DOHH2 (cell line): ENCODE data around the gene CSRNP3.

ENCODE experiments used
- H3F3A ChIP-seq: fragments of 200-600 bp; sonication (generic), shearing (Covaris generic); 2 replicates; pipeline ENCODE4 v1.6.0; 2016; ENCODE audit warnings: antibody characterized with exemption, mild to moderate bottlenecking; ENCODE audit not compliant: control insufficient read depth, insufficient read depth
- H3K27ac ChIP-seq: fragments of 200-600 bp; sonication (generic); 2 replicates; pipeline ENCODE4 v1.5.1; 2014; ENCODE audit warnings: low read depth, mild to moderate bottlenecking, low read length, moderate library complexity
- H3K27me3 ChIP-seq: fragments of 200-600 bp; sonication (generic); 2 replicates; pipeline ENCODE4 v1.6.1; 2014; ENCODE audit warnings: mild to moderate bottlenecking, low read length, mixed read lengths; ENCODE audit not compliant: control insufficient read depth
- H3K36me3 ChIP-seq: fragments of 200-600 bp; sonication (generic); 2 replicates; pipeline ENCODE4 v1.6.1; 2014; ENCODE audit warnings: mild to moderate bottlenecking, low read length, moderate library complexity, mixed read lengths; ENCODE audit not compliant: control insufficient read depth
- H3K4me1 ChIP-seq: fragments of 200-600 bp; sonication (generic); 2 replicates; pipeline ENCODE4 v1.6.1; 2014; ENCODE audit warnings: mild to moderate bottlenecking, low read length, mixed read lengths; ENCODE audit not compliant: control insufficient read depth
- H3K4me2 ChIP-seq: fragments of 200-600 bp; sonication (generic); 2 replicates; pipeline ENCODE4 v1.6.0; 2014; ENCODE audit warnings: mild to moderate bottlenecking, low read length, moderate library complexity
- H3K4me3 ChIP-seq: fragments of 200-600 bp; sonication (generic); 2 replicates; pipeline ENCODE4 v1.5.1; 2014; ENCODE audit warnings: mild to moderate bottlenecking, low read length, mixed read lengths
- H3K79me2 ChIP-seq: fragments of 200-600 bp; sonication (generic); 2 replicates; pipeline ENCODE4 v1.6.1; 2014; ENCODE audit warnings: mild to moderate bottlenecking, low read length, mixed read lengths; ENCODE audit not compliant: control insufficient read depth
- H3K9me2 ChIP-seq: fragments of 200-600 bp; sonication (generic); replicated peaks from 2 replicates; pipeline ENCODE4 v1.6.1; 2014; ENCODE audit warnings: mild to moderate bottlenecking, low read length, mixed read lengths; ENCODE audit not compliant: control insufficient read depth
- H3K9me3 ChIP-seq: fragments of 200-600 bp; sonication (generic); 2 replicates; pipeline ENCODE4 v1.6.1; 2014; ENCODE audit warnings: antibody characterized with exemption, low read length, mixed read lengths; ENCODE audit not compliant: control insufficient read depth, insufficient read depth
- H4K20me1 ChIP-seq: fragments of 200-600 bp; sonication (generic); 2 replicates; pipeline ENCODE4 v1.6.0; 2014; ENCODE audit warnings: low read depth, mild to moderate bottlenecking, antibody characterized with exemption, low read length, moderate library complexity; ENCODE audit not compliant: control insufficient read depth, insufficient read depth
- CTCF ChIP-seq: fragments of 200-600 bp; sonication (generic); IDR thresholded peaks from one replicate; pipeline ENCODE4 v1.5.1; 2014; ENCODE audit warnings: antibody characterized with exemption, mild to moderate bottlenecking, low read depth, low read length; ENCODE audit not compliant: poor library complexity, severe bottlenecking
- EZH2phosphoT487 ChIP-seq: fragments of 200-600 bp; sonication (generic); IDR thresholded peaks from 2 replicates; pipeline ENCODE4 v1.6.1; 2017; ENCODE audit warnings: borderline replicate concordance, mild to moderate bottlenecking, antibody characterized with exemption, low read length, moderate library complexity, mixed read lengths

CSRNP3 gene

GRCh38 chr2:165539985-165540384, 70.5 kb downstream of the CSRNP3 start:
- Histone ChIP-seq H3K4me3 (no peak overlapping the region), H3F3A (no peaks in the 10 kb centered on the region), H3K9me2 (no peaks in the 10 kb centered on the region), H3K27ac (no peak overlapping the region), H3K9me3 (no peaks in the 10 kb centered on the region), H3K27me3 (no peaks in the 10 kb centered on the region), H3K36me3 (no peaks in the 10 kb centered on the region), H4K20me1 (no peaks in the 10 kb centered on the region), H3K4me2 (no peak overlapping the region), H3K4me1 (peaks cover 13% of the 10 kb centered on the region), H3K79me2 (no peaks in the 10 kb centered on the region)
- no peak for TF ChIP-seq EZH2phosphoT487
- TF ChIP-seq CTCF, result no peak

- H3K4me3 ChIP-seq, result no peak overlapping the region
- no peak overlapping the region for H3K27ac ChIP-seq
- no peaks in the 10 kb centered on the region for H3K9me3 ChIP-seq
- TF ChIP-seq EZH2phosphoT487 (no peak), CTCF (no peak)
- no peaks in the 10 kb centered on the region for H3K27me3 ChIP-seq
- H3K9me2 ChIP-seq, result no peaks in the 10 kb centered on the region
- H4K20me1 ChIP-seq, result no peaks in the 10 kb centered on the region
- H3F3A ChIP-seq, result no peaks in the 10 kb centered on the region
- H3K4me1 ChIP-seq, result no peaks in the 10 kb centered on the region
- no peaks in the 10 kb centered on the region for H3K79me2 ChIP-seq
- H3K36me3 ChIP-seq, result no peaks in the 10 kb centered on the region
- H3K4me2 ChIP-seq, result no peak overlapping the region
Observed at GRCh38 chr2:165544897-165545296, 75.4 kb downstream of the CSRNP3 start.

GRCh38 chr2:165547900-165548299, 78.4 kb downstream of the CSRNP3 start:
- Histone ChIP-seq H3K36me3 (no peaks in the 10 kb centered on the region), H3K4me2 (no peak overlapping the region), H3K9me2 (no peaks in the 10 kb centered on the region), H3K4me1 (no peaks in the 10 kb centered on the region), H3K27ac (no peak overlapping the region), H3F3A (no peaks in the 10 kb centered on the region), H3K27me3 (no peaks in the 10 kb centered on the region), H3K9me3 (no peaks in the 10 kb centered on the region), H3K4me3 (no peak overlapping the region), H3K79me2 (no peaks in the 10 kb centered on the region), H4K20me1 (no peaks in the 10 kb centered on the region)
- TF ChIP-seq CTCF (no peak), EZH2phosphoT487 (no peak)

- TF ChIP-seq EZH2phosphoT487 (no peak), CTCF (no peak)
- H3K9me3 ChIP-seq, result no peaks in the 10 kb centered on the region
- no peaks in the 10 kb centered on the region for H3F3A ChIP-seq
- H3K9me2 ChIP-seq, result no peaks in the 10 kb centered on the region
- H3K4me3 ChIP-seq, result no peak overlapping the region
- H4K20me1 ChIP-seq, result no peaks in the 10 kb centered on the region
- H3K4me1 ChIP-seq, result no peaks in the 10 kb centered on the region
- no peak overlapping the region for H3K4me2 ChIP-seq
- no peaks in the 10 kb centered on the region for H3K36me3 ChIP-seq
- no peaks in the 10 kb centered on the region for H3K27me3 ChIP-seq
- no peak overlapping the region for H3K27ac ChIP-seq
- no peaks in the 10 kb centered on the region for H3K79me2 ChIP-seq
Observed at GRCh38 chr2:165549619-165550018, 80.1 kb downstream of the CSRNP3 start.
